Colonic mucosa (tissue), 4 donors: ENCODE results near the gene HRH3. TPM values are rescaled to one million over a fixed set of nuclear protein-coding genes. Genes with fewer than 3 reads are reported as not detected.

ENCODE experiments used
- DNase-seq: peaks from one replicate; pipeline ENCODE4 v3.0.0-alpha.2; 2020
- H3K27ac ChIP-seq: fragments of 200-600 bp; one replicate; pipeline ENCODE4 v1.8.0; 2021
- H3K27me3 ChIP-seq: fragments of 200-600 bp; one replicate; pipeline ENCODE4 v1.8.0; 2021
- H3K36me3 ChIP-seq: fragments of 200-600 bp; one replicate; pipeline ENCODE4 v1.8.0; 2021
- H3K4me1 ChIP-seq: fragments of 200-600 bp; one replicate; pipeline ENCODE4 v1.8.0; 2021; ENCODE audit warnings: mild to moderate bottlenecking
- H3K4me3 ChIP-seq: fragments of 200-600 bp; one replicate; pipeline ENCODE4 v1.8.0; 2021
- H3K9ac ChIP-seq, 2 donors: one replicate each; pipeline ENCODE4 v1.7.0; 2013; ENCODE audit warnings: control low read depth in 2 of 2, low read depth in 2 of 2, low read length in 2 of 2
- H3K9me3 ChIP-seq: fragments of 200-600 bp; one replicate; pipeline ENCODE4 v1.8.0; 2021
- CTCF ChIP-seq: fragments of 200-600 bp; IDR thresholded peaks from one replicate; pipeline ENCODE4 v1.8.0; 2022; ENCODE audit warnings: antibody characterized with exemption, mild to moderate bottlenecking
- intact Hi-C: fragments of 100-400 bp; cut with DNase I; formaldehyde crosslinking; loops from one replicate; pipeline ENCODE4 v1.14.1; 2022
- total RNA-seq, 2 donors: library from RNA; stranded (reverse); fragmentation: NEBNext Ultra II Directional in 1 of 2; extraction: Animal tissue kit (Norgen Biotek cat#: 25700) in 1 of 2; gene quantifications; one replicate each; pipeline ENCODE4 v1.2.1, GENCODE V29; 2021
- donor health status: healthy.
- donor health status: DM: no; HTN: no; CAD: no.
- donor health status: DM: no; HTN: no; CAD: no.

HRH3 gene
- total RNA-seq, 2 donors from 2014 or later = not detected

DNA sequence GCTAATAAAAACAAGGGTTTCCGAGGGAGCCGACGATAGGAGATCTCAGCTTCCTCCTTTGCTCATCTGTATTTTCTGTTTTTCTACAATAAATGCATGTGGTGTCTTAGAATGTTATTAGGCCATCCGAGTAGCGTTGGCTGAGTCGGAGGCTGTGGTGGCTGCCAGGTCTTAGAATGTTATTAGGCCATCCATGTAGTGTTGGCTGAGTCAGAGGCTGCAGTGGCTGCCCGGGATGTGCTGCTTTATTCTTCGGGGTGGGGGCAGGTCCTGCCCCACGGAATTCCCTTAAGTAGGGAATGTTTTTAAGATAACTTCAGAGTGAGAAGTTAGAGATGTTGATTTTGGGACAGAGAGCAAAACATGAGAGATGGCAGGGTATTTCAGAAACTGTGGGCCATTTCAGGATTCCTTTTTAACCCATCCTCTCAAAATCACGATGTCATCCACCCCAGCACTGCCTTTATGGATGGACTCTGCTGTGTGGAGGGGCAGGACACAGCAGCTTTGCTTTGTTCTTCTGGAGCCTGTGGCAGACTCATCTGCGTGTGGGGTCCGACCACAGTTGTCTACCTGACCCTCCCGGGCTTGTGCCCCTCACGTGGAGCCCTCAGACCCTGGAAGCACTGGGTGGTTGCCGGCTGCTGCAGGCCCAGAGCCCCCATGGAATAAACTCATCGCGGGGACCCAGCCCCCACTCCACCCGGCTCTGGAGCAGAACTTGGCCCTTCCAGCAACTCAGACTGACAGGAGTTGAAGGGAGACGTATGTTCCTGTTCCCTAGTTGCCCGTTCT is 38.6 kb upstream of the HRH3 start:
- no peak for TF ChIP-seq CTCF

GRCh38 chr20:62255976-62256375 is 35.9 kb upstream of the HRH3 start:
- no peaks in the 10 kb centered on the region for H3K4me1 ChIP-seq
- no peak for DNase-seq
- H3K9ac ChIP-seq = no peak overlapping the region
- no peaks in the 10 kb centered on the region for H3K27me3 ChIP-seq
- H3K27ac ChIP-seq = no peak overlapping the region
- TF ChIP-seq CTCF = no peak
- H3K36me3 ChIP-seq = no peaks in the 10 kb centered on the region
- H3K4me3 ChIP-seq = no peak overlapping the region
- no peaks in the 10 kb centered on the region for H3K9me3 ChIP-seq
- intact Hi-C loops = no loop called here

More for the DNA sequence above, 38.6 kb upstream of the HRH3 start:
- Histone ChIP-seq H3K27ac (no peak overlapping the region), H3K36me3 (peaks cover 5% of the 10 kb centered on the region), H3K4me1 (no peaks in the 10 kb centered on the region), H3K4me3 (no peak overlapping the region), H3K9me3 (no peaks in the 10 kb centered on the region), H3K27me3 (no peaks in the 10 kb centered on the region), H3K9ac (no peak overlapping the region)
- intact Hi-C loops = no loop called here
- DNase-seq = no peak

DNA sequence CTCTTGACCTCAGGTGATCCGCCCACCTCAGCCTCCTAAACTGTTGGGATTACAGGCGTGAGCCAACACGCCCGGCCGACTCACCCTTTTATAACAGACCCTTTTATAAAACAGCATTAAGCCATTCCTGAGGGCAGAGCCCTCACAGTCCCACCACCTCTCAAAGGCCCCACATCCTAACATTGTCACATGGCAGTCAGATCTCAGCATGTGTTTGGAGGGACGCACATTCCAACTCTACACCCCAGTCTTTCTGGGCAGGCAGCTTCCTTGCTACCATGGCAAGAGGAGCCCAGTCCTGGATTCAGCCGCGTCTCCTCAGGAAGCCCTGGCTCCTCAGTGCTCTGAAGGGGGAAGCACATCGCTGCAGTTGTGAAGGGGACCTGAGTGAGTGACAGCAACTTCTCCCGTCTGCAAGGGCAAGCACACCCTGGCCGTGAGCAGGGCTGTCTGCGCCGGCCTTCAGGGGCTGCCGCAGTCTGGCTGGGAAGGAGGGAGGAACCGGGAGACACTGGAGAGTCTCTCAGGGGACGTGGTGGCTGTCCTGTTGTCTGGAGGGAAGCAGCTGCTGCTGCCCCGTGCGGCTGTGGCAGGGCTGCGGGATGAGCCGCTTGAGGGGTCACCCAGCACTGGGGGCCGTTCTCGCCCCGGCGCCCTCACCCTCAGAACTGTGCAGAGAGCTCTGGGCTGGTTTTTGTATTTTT is 34.1 kb upstream of the HRH3 start:
- intact Hi-C loops = no loop called here
- DNase-seq = no peak
- Histone ChIP-seq H3K4me1 (no peaks in the 10 kb centered on the region), H3K36me3 (no peaks in the 10 kb centered on the region), H3K9me3 (no peaks in the 10 kb centered on the region), H3K27ac (no peak overlapping the region), H3K27me3 (no peaks in the 10 kb centered on the region), H3K9ac (no peak overlapping the region), H3K4me3 (no peak overlapping the region)
- TF ChIP-seq CTCF = no peak

DNA sequence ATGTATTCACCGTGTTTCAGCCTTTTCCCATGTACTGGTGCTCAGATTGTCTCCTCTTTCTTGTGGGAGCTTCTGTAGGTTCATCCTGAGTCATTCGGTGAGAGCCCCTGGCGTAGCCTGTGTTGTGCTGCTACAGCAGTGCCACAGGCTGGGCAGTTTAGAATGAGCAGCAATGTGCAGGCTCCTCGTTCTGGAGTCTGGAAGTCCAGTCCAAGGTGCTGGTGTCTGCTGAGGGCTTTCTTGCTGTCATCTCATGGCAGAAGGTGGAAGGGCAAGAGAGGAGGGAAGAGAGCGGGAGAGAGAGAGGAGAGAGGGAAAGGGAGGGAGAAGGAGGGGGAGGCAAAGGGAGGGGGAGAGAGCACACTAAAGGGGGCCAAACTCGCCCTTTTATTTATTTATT is 33.3 kb upstream of the HRH3 start:
- H3K9me3 ChIP-seq = no peaks in the 10 kb centered on the region
- DNase-seq = no peak
- no peaks in the 10 kb centered on the region for H3K27me3 ChIP-seq
- TF ChIP-seq CTCF = no peak
- H3K4me3 ChIP-seq = no peak overlapping the region
- H3K27ac ChIP-seq = no peak overlapping the region
- intact Hi-C loops = no loop called here
- no peak overlapping the region for H3K9ac ChIP-seq
- no peaks in the 10 kb centered on the region for H3K36me3 ChIP-seq
- no peaks in the 10 kb centered on the region for H3K4me1 ChIP-seq

GRCh38 chr20:62252342-62252966 is 32.4 kb upstream of the HRH3 start:
- Histone ChIP-seq H3K9ac (no peak overlapping the region), H3K4me1 (no peaks in the 10 kb centered on the region), H3K27me3 (no peaks in the 10 kb centered on the region), H3K9me3 (no peaks in the 10 kb centered on the region), H3K27ac (no peak overlapping the region), H3K4me3 (no peak overlapping the region), H3K36me3 (no peaks in the 10 kb centered on the region)
- no peak for TF ChIP-seq CTCF
- intact Hi-C loops = no loop called here
- DNase-seq = no peak
